ENCODE data around the gene CCDC57. TPM values are rescaled to one million over a fixed set of nuclear protein-coding genes. Genes with fewer than 3 reads are reported as not detected.

CCDC57 gene
- total and polyA plus RNA-seq, 8 donors, result 19.6 to 176 (median 25.4) TPM

GRCh38 chr17:82098939-82099763 is 113.5 kb downstream of the CCDC57 start:
- H3K9me3 ChIP-seq, result no peaks in the 10 kb centered on the region
- H3K4me1 ChIP-seq, result peaks cover 10 to 23% (median 13%) of the 10 kb centered on the region in 3 donors
- FAIRE-seq (no peak), ATAC-seq (peak in 3 of 4 donors; percentile 1 to 6 (median 1)), DNase-seq (peak in 3 of 6 donors; percentile 27 to 85 (median 48))
- no peaks in the 10 kb centered on the region for H3K27me3 ChIP-seq
- WGBS, 2 donors, result 28 to 31% methylated on average over 51 to 80 of the region's 80 CpGs
- intact Hi-C loops (cut with DNase I), result no loop called here
- TF ChIP-seq CTCF (IDR thresholded peaks at IDR 0.05), result no peak
- H3K36me3 ChIP-seq, result peaks cover 0 to under 1% (median 0%) of the 10 kb centered on the region in 3 donors
- peak overlapping the region; percentile 24 to 84 (median 82) for H3K4me3 ChIP-seq
- H3K27ac ChIP-seq, result peak overlapping the region; percentile 86 to 94 (median 90)

- DNase-seq, result peak; percentile 92 to 97 (median 95)
- ATAC-seq, result peak; percentile 83 to 86 (median 84)
- no peaks in the 10 kb centered on the region for H3K27me3 ChIP-seq
- peak within 1 kb of the TSS; percentile 81 to 84 (median 82) for H3K4me3 ChIP-seq
- intact Hi-C loops (cut with DNase I), result no loop called here
- peak in 2 of 4 donors; percentile 13 to 16 for TF ChIP-seq CTCF (IDR thresholded peaks at IDR 0.05)
- FAIRE-seq, result no peak
- no peaks in the 10 kb centered on the region for H3K9me3 ChIP-seq
- peaks cover 1 to 6% (median 2%) of the 10 kb centered on the region in 3 donors for H3K36me3 ChIP-seq
- 0 to 1% methylated on average over 58 to 120 of the region's 124 CpGs for WGBS, 2 donors
- H3K4me1 ChIP-seq, result peaks cover 9 to 23% (median 10%) of the 10 kb centered on the region in 3 donors
- H3K27ac ChIP-seq, result peak within 1 kb of the TSS; percentile 86 to 94 (median 90)
Measured at GRCh38 chr17:82098169-82098938, 114.3 kb downstream of the CCDC57 start, which contains the start of gene FASN. FASN (minus strand) TSS chr17:82098236; CDS start chr17:82096445, 1,791 bp downstream.

- intact Hi-C loops (cut with DNase I), result no loop called here
- 0 to 1% methylated on average over 16 to 36 of the region's 36 CpGs for WGBS, 2 donors
- TF ChIP-seq CTCF (IDR thresholded peaks at IDR 0.05), result no peak
- DNase-seq (peak in 1 of 6 donors; percentile 80), ATAC-seq (no peak), FAIRE-seq (no peak)
- Histone ChIP-seq H3K4me1 (peaks cover 9 to 23% (median 10%) of the 10 kb centered on the region in 3 donors), H3K27me3 (no peaks in the 10 kb centered on the region), H3K9me3 (no peaks in the 10 kb centered on the region), H3K36me3 (peaks cover 5 to 11% (median 7%) of the 10 kb centered on the region in 3 donors), H3K27ac (peak overlapping the region; percentile 86 to 94 (median 90)), H3K4me3 (peak overlapping the region; percentile 81 to 84 (median 82))
Measured at GRCh38 chr17:82097919-82098168, 114.8 kb downstream of the CCDC57 start.

- DNase-seq (peak in 5 of 6 donors; percentile 42 to 87 (median 69)), FAIRE-seq (no peak), ATAC-seq (peak in 3 of 4 donors; percentile 7 to 32 (median 9))
- WGBS, 2 donors, result 1 to 2% methylated on average over 32 to 77 of the region's 77 CpGs
- Histone ChIP-seq H3K27me3 (no peaks in the 10 kb centered on the region), H3K9me3 (no peaks in the 10 kb centered on the region), H3K27ac (peak overlapping the region; percentile 86 to 94 (median 90)), H3K4me1 (peaks cover 9 to 23% (median 10%) of the 10 kb centered on the region in 3 donors), H3K4me3 (peak overlapping the region; percentile 81 to 84 (median 82)), H3K36me3 (peaks cover 5 to 15% (median 10%) of the 10 kb centered on the region in 3 donors)
- intact Hi-C loops (cut with DNase I), result no loop called here
- TF ChIP-seq CTCF (IDR thresholded peaks at IDR 0.05), result no peak
Measured at GRCh38 chr17:82097184-82097918, 115.3 kb downstream of the CCDC57 start.
